HG03280 (cell line): Measurements from ENCODE around the gene SLC39A8.

ENCODE experiments used
- ATAC-seq: cut with Tn5 transposase; IDR thresholded peaks from one replicate; pipeline ENCODE4 v1.9.1; 2021; ENCODE audit warnings: mild to moderate bottlenecking, moderate library complexity; ENCODE audit not compliant: unreplicated experiment

The SLC39A8 gene

DNA sequence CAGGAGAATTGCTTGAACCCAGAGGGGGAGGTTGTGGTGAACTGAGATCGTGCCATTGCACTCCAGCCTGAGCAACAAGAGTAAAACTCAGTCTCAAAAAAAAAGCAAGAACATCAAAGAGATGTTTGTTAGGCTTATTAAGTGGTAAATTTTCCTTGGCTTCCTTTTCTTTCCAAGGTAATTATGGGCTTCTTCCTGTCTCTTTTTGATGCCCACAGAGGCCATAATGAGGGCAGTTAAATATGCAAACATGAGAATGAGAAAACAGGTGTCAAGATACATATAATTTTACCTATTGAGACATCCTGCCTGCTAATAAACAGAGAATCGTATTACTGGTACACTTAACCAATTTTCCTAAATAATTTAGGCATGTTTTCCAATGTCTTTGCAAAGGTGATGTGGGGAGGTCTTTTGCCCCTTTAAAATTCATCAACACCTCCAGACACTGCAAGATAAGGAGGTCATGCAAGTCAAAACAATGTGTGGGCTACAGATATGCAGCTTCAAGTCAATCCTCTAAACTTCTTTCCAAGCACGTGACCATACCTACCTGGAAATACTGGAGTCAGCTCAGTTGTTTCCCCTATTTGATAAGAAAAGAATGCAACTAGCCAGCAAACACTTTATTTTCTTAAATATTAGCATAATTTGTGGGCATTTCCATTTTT is 2.7 kb downstream of the SLC39A8 start:
- no peak for ATAC-seq

DNA sequence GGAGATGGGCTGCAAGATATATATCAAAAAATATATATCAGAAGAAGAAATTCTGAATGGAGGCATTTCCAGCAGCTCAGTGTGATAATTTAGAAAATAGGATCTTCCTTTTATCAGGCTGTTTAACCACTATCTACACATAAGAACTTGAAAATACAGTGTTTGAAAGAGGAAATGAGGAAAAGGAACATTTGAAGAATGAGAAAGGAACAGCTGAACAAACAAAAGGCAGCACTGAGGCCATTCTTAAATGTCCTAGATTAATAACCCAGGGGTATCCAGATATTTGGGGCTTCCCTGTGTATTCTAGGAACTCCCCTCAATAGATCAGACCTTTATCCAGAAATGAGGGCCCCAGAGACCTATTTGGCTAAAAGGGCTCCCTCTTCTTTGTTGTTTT is 4.1 kb downstream of the SLC39A8 start:
- no peak for ATAC-seq

DNA sequence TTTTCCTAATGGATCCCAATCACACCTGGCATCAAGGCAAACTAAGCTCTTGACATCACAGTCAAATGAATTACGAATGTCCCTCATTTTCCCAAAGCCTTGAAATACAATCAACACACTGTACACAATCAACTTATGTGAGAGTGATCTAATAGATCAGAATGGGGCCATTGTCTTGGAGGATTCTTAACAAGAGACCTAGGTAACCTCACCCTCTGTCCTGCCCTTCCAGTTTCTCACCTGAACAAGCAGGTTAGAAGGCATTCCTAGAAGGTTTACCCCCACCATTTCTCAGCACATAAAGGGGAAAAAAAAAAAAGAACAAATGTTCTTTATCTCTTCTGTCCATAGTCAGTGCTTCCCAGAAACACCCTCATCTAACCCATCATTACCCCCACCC is 6.3 kb downstream of the SLC39A8 start:
- ATAC-seq: no peak

DNA sequence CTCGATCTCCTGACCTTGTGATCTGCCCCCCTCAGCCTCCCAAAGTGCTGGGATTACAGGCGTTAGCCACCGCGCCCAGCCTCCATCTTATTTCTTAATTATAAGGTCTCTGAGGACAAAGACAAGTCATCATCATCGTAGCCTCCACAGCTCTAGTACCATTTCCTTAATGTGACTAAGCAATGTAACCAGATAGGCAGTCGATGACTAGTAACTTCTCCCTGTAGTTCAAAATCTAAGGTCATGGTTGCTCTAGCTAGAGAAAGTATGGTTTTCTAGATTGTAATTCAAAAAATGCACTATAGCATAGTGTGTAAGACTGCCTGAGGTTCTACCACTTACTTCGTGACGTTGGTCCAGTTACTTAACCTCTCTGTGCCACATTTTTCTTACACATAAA is 6.9 kb downstream of the SLC39A8 start:
- ATAC-seq: no peak

DNA sequence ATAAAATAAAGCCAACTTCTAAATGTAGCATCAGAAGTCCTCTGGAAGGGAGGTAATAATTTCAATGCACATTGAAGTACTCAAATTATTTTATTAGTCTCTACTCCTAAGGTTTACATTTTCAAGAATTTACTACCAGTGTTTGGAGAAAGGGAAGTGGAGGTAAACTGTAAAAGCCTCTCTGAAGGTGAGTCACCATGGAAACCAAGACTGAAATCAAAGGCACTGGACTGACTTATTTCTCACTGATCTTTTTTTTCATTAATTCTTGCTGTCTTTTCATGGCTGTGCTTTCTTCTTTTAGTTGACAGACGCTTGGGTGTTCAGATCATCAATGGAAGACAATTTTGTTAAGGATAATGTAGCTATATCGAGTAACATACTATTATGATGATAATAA is 9.7 kb downstream of the SLC39A8 start:
- ATAC-seq: no peak

DNA sequence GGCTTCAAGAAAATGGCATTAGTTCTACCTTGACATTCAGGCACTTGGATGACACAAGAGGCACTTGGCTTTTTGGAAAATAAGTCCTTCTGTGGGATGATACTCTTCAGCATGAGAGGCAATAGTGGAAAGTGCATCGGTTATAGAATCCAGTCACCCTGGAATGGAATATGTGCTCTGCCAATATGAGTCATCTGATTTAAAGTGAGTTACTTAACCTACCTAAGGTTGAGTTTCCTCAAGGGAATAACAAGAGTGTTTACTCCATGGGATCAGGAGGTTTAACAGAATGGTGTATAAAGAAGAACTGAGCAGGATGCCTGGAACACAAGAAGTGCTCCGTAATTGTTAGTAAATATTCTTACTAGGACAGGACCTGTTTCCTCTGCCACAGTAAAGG is 10.7 kb downstream of the SLC39A8 start:
- ATAC-seq: no peak

DNA sequence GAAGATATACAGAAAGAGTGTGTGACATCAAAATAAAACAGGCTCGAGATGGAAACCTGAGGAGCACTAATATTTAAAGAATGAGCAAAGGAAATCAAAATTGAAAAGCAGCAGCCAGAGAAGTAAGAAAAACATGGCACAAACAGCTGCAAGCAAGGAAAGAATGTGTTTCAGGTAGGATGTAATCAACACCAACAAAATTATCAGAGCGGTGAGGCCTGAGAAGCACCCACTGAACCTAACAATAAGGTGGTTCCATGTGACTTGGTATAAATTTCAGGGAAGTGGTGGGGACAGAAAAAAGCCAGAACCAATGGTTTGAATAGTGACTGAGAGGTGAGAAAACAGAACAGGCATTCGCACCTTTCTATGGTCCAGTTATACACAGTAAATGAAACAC is 11.5 kb downstream of the SLC39A8 start:
- ATAC-seq: no peak

DNA sequence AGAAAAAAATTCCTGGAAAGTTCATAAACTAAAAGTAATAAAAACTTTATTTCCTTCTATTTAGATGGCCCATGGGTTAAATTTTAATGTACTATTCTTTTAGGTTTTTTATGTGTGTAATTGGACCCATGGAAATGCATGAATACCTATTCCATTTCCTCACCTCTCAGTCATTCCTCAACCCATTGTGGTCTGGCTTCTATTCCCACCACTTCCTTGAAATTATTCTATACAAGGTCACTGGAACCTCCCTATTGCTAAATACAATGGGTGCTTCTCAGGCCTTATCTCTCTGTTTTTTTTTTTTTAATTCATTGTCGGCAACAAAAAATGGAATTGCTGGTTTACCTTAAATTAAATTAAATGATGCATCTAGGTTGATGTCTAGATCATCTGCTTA is 17.2 kb downstream of the SLC39A8 start:
- no peak for ATAC-seq

DNA sequence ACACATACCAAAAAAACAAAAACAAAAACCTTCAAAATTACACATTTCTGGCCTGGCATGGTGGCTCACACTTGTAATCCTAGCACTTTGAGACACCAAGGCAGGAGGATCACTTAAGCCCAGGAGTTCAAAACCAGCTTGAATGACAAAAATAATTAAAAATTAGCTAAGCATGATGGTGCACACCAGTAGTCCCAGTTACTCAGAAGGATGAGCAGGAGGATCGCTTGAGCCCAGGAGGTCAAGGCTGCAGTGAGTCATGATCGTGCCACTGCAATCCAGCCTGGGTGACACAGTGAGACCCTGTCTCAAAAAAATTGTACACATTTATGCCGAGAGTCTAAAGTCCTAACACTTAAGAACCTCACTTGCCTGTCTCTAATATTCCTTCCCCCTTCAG is 18.3 kb downstream of the SLC39A8 start:
- no peak for ATAC-seq

DNA sequence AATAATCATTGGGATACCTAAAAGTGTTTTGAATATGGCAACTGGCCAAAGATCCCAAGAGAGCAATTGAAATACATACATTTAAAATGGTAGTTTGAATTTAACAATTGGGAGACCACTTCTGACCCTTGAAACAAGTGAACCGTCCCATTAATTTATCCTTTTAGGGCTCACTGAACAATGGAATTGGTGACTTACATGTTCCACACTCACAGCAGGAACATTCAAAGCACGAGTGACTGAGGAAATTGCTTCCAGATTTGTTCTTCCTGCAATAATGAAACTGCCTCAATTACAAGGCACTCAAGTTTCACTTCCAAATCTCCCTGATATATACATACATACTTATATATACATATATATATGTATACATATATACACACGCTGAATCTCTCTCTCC is 20.6 kb downstream of the SLC39A8 start:
- no peak for ATAC-seq

DNA sequence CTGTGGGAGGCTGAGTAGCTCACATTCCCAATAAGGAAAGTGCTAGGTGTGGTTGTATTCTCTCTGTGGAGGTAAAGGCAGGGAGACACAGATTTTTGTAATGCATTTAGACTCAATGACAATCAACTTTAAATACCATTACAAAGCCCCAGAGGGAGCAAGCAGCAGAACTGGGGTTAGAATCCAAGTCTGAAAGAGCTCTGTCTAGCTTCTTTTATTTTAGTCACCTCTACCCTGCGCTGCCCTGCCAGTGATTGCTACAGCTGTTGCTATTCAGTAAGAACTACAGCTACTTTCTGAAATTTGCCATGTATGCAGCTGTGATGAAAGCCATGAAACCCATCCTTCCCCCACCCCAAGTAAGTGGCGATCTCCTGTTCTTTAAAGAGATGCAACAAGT is 22.5 kb downstream of the SLC39A8 start:
- no peak for ATAC-seq

DNA sequence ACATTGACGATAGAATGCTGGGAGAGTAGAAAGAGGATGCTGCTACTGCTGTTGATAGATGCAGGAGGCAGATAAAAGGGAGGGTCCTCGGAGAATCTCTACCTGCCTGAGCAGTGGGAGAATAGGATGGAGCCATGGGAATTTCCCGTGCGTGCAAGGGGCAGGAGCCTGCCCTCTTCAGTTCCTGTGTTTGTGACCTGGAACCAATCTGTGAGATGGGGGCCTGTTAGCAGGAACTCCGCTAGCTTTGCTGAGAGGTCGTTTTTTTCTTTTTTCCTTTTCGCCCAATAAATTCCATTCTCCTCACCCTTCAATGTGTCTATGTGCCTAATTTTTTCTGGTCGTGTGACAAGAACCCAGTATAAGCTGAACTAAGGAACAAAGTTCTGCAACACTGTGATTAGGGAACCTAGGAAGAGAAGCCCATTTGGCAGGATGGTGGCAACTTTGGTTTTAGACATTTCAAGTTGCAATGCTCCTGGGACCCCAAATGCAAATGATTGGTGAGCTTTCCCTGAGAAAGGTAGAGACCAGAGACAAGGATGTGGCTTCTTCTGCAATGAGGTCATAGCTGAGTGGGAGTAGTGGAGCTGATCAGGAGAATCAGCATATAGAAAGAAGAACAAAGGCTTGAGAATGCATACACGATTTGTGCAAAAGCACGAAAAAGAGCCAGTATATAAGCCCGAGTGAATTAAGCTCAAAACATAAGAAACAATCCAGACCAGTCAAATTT is 23.9 kb downstream of the SLC39A8 start:
- peak; percentile 73 for ATAC-seq

DNA sequence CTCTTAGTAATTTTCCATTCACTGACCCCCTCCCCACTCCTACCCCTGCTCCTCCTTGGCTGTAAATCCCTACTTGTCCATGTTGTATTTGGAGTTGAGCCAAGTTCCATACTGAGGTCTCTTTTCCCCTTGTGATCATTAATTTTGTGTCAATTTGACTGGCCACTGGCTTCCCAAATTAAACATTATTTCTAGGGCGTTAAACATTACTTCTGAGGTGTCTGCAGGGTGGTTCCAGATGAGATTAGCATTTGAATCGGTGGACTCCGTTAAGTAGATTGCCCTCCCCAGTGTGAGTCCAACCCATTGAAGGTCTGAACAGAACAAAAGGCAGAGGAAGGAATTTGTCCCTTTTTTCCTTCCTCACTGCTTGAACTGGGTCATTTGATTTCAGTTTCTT is 25.7 kb downstream of the SLC39A8 start:
- ATAC-seq: no peak

DNA sequence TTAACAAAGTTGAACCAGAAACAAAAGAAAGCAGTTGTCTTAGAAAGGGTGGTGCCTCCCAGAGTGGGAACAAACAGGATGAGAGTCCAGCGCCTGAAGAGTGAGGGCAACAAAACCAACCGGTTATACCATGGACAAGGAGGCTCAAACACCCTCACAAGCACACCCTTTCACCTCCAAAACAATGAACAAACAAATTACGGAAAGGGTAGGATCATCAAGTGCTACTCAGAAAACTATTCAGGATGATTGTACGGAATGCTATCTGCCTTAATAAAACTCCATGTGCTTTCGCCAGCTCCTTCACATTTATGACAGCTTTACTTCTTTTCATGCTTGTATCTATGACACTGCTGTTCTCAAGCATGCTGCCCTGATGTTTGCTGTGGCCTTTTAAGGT is 26.8 kb downstream of the SLC39A8 start:
- no peak for ATAC-seq

DNA sequence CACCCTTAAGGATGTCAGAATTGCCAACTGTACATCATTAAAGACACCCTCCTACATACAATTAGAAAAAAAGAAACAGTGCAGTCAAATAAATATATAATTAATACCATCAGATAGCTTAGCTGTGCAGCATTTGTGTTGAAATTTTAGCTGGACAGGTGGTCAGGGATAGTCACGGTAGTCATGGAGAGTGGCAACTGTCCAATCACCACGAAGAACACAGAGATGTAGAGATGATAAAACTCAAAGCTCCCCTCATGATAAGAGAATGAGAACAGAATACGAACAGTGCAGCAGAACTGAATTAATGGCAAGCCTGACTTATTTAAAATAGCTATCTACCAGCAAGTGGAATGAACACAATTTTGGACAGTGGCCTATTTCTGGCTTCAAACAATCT is 27.2 kb downstream of the SLC39A8 start:
- no peak for ATAC-seq

DNA sequence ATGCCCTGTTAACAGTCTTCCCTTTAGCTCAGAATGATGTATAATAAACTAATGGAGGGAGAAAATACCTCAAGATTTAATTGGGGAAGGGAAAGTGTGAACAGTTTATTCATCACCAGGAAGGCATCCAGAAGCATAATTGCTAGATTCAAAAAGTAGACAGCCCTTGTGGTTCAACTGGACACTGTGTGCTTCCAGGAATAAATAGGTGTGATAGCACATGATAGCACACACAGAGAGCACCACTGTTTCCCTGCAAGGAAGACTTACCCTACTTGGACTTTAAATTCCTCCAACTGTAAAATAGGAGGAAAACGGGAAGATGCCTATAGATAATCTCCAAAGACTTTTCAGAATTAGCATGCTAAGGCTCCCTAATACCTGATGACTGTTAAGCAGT is 27.8 kb downstream of the SLC39A8 start:
- no peak for ATAC-seq

DNA sequence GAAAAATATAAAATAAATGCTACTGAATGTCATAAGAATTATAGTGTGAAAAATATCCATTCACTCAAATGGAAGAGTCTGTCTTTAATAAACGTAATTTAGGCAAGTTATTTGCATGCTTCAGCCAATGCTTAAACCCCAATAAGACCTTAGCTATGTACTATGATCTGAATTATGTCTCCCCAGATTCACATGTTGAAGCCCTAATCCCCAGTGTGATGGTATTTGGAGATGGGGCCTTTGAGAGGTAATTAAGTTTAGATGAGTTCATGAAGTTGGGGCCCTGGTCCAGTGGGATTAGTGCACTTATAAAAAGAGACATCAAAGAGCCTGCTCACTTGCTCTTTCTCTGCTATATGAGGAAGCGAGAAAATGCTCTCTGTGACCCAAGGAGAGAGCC is 28.7 kb downstream of the SLC39A8 start:
- no peak for ATAC-seq

DNA sequence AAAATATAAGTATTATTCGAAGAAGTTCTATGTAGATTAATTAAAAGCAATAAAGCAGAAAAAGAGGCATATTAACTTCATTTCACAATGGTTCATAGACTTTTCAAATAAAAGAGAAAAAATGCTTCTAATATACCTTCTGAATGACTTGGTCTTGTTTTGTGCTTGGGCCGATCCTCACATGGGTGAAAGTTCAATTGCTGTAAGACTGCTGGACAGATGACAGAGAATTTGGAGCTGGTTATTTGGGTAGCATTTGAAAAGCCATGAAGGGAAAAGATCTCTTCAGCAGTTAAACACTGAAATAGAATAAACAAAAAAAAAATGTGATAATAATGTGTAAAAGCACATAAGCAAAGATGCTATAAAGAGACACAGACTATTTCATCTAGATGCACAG is 29.8 kb downstream of the SLC39A8 start:
- ATAC-seq: no peak

DNA sequence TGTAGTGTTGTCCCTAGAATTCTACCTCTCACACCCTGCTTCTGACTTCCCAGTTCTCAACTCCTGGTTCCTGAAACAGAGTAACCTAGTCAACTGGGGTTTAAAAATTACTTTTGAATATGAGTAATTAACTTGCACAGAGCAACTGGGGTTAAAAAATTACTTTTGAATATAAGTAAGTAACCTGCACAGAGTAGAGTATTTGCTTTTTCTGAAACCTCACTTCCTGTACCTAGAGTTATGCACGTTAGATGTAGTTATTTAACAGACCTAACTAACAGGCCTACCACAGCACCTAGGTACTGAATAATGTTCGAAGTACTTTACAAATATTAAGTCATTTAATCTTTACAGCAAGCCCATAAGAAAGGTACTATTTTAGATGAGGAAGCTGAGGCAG is 32.9 kb downstream of the SLC39A8 start:
- no peak for ATAC-seq

DNA sequence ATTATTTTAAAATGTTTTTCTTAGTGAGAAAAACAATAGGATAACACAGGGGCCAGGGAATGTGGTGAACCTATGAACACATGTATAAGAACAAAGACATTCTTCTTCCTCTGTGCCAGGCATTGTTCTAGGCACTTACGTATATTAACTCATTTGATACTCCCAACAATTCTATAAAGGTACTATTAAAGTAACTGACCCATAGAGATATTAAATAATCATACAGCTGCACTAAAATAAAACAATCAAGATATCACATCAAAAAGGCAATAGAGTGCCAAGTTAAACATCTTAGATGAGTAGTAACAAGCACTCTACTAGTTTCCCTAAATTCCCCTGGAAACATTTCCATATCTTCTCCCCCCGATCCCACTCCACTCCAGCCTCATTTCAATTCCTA is 33.4 kb downstream of the SLC39A8 start:
- ATAC-seq: no peak

DNA sequence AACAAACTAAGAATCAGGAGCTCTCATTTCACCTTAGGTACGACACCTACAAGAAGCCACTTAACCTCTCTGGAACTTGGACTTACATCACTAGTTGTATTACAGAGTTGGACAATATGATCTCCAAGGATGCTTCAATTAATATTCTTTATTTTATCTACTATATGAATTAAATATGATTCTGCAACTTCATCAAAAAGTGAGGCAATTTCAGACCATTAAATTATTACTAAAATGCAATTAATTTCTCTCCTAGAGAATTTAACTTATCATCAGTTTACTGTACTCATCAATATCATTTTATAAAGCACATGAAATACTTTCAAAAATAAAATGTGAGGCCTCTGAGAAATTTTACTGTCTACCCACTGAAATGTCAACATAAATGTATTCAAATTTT is 33.9 kb downstream of the SLC39A8 start:
- ATAC-seq: no peak

DNA sequence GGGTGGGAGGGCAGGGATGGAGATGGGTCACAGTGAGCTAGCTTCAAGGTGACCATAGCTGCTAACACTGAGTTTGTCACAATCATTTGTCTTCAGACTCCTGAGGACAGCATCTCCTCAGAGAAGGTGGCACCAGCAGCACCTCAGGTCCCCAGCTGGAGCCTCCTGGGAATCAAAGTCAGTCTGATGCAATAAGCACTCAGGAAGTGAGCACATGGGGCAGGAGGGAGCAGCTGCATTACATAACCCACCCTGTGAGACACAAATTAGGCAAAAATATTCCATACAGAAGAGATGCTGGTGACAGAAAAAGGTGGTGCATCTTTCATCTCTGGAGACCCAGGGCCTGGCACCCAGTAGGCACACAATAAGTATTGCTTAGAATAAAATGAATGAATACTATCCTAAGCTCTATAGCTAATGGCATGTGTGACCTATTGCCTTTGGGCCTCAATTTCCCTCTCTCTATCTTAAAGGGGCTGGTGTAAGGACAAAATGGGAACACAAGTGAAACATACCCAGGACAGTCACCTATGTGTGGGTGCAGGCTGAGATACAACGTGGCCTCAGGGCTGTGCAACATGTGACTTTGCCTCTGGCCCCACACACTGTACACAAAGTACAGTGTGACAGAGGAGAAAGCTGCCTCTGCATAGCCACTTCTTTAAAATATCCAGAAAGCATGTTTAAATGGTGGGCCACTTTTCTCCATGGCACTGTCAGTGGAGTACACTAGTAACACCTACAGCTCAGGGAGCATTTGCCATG is 37.1 kb downstream of the SLC39A8 start:
- no peak for ATAC-seq
